ENCODE results near the gene TUBB4B.

DNA sequence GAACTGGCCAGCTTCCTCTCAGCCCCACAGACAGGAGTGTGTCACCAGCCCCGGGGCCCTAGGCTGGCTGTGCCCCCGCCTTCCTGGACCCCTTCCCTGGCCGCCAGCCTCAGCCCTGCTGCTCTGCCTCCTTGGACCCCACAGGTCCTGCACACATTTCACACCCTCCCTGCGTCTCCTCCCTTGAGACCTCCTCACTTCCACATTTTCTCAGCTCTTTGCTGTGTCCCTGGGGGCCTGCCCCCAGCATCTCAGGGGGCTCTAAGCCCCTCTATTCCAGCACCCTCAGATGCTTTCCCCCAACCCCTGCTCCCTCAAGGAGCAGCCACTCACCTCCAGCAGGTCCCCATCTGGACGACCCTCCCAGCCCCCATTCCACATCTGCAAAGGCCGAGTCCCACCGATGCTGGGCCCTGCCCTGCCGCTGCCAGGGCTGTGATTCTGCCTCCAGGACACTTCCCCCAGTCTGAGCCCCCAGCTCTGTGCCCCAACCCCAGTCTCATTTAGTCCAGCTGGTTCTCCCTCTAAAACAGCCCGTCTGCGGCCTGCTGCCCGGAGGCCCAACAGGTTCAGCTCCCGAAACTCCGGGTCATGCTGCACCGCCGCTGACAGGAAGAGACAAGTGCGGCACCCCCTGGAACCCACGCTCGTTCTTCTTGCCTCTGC, 6.2 kb upstream of the TUBB4B start:
- no peak for TF ChIP-seq CTCF (IDR thresholded peaks at IDR 0.05)
- TF ChIP-seq EP300 (IDR thresholded peaks at IDR 0.05), result no peak
- no peak for TF ChIP-seq POLR2A (IDR thresholded peaks at IDR 0.05)
- TF ChIP-seq POLR2AphosphoS5 (IDR thresholded peaks at IDR 0.05), result no peak

Measured in stomach (tissue), 4 donors.